Endothelial cell of umbilical vein (primary cell): ENCODE measurements around the gene CAMTA1. TPM values are rescaled to one million over a fixed set of nuclear protein-coding genes. Genes with fewer than 3 reads are reported as not detected.

Source experiments
- BruUV-seq: library from RNA; stranded (reverse); fragments of 400-500 nt; replicated peaks from 2 replicates; lab custom pipeline; 2021; lab: Mats Ljungman, UMichigan
- CTCF ChIA-PET: fragments of 300-600, 350-600 bp; sonication (Branson Sonifier 250); formaldehyde crosslinking; loops from one replicate; lab custom pipeline; 2021; ENCODE audit warnings: antibody characterized with exemption, inconsistent platforms; lab: Charles Lee
- POLR2A ChIA-PET: fragments of 300-600, 350-600 bp; sonication (Branson Sonifier 250); formaldehyde crosslinking; loops from one replicate; lab custom pipeline; 2021; ENCODE audit warnings: antibody characterized with exemption, inconsistent platforms; lab: Charles Lee
- DNase-seq: peaks from one replicate; pipeline ENCODE4 v3.0.0-alpha.2; 2011; ENCODE audit warnings: low read depth, low spot score
- FAIRE-seq: peaks from 2 replicates; lab custom pipeline; 2011; peaks lifted over from hg19 to GRCh38; lab: Jason Lieb, UNC
- H2AFZ ChIP-seq: 2 replicates; pipeline ENCODE4 v1.6.0; 2012; ENCODE audit warnings: low read depth, low read length, control low read depth, inconsistent platforms
- H3K27ac ChIP-seq: 2 replicates; pipeline ENCODE4 v1.5.1; 2011; ENCODE audit warnings: low read depth, mild to moderate bottlenecking, control low read depth, low read length, moderate library complexity; ENCODE audit not compliant: insufficient read depth
- H3K27me3 ChIP-seq, 2 experiments: 2 replicates each; pipeline versions ENCODE4 v1.6.0 to v1.6.1; 2011; ENCODE audit warnings: low read length in 2 of 2, mixed read lengths in 1 of 2; ENCODE audit not compliant: control insufficient read depth in 2 of 2, insufficient read depth in 2 of 2
- H3K36me3 ChIP-seq, 2 experiments: 2 replicates in 1 of 2; 3 replicates in 1 of 2; pipeline ENCODE4 v1.5.1; 2011; ENCODE audit warnings: low read length in 2 of 2, mild to moderate bottlenecking in 1 of 2, moderate library complexity in 1 of 2; ENCODE audit not compliant: control insufficient read depth in 2 of 2, insufficient read depth in 2 of 2; ENCODE audit errors: extremely low read depth in 1 of 2
- H3K4me1 ChIP-seq: 3 replicates; pipeline ENCODE4 v1.5.1; 2011; ENCODE audit warnings: mild to moderate bottlenecking, low read length; ENCODE audit not compliant: control insufficient read depth, insufficient read depth; ENCODE audit errors: extremely low read depth
- H3K4me2 ChIP-seq: 2 replicates; pipeline ENCODE4 v1.6.1; 2011; ENCODE audit warnings: low read length, control low read depth, mixed read lengths; ENCODE audit not compliant: insufficient read depth
- H3K4me3 ChIP-seq, 3 experiments: fragments of 200-600 bp in 1 of 3; sonication (generic), shearing (Covaris generic) in 1 of 3; replicated peaks in 1 of 3; 2 replicates each; pipeline ENCODE4 v1.5.1; 2011 to 2016; ENCODE audit warnings: control low read depth in 3 of 3, low read length in 3 of 3, mild to moderate bottlenecking in 2 of 3, inconsistent platforms in 1 of 3, low read depth in 1 of 3, moderate library complexity in 1 of 3; ENCODE audit not compliant: insufficient read depth in 1 of 3
- H3K79me2 ChIP-seq: 2 replicates; pipeline ENCODE4 v1.6.0; 2012; ENCODE audit warnings: low read length, inconsistent platforms; ENCODE audit not compliant: control insufficient read depth, insufficient read depth
- H3K9ac ChIP-seq: replicated peaks from 2 replicates; pipeline ENCODE3; 2011; ENCODE audit warnings: low read length, control low read depth; ENCODE audit not compliant: insufficient read depth; ENCODE audit errors: extremely low read depth
- H3K9me1 ChIP-seq: replicated peaks from 3 replicates; pipeline ENCODE4 v1.6.0; 2011; ENCODE audit warnings: mild to moderate bottlenecking, low read length; ENCODE audit not compliant: control insufficient read depth, insufficient read depth; ENCODE audit errors: extremely low read depth
- H3K9me3 ChIP-seq: replicated peaks from 2 replicates; pipeline ENCODE4 v1.5.1; 2012; ENCODE audit warnings: low read length, inconsistent platforms; ENCODE audit not compliant: control insufficient read depth, insufficient read depth
- H4K20me1 ChIP-seq: replicated peaks from 2 replicates; pipeline ENCODE3; 2011; ENCODE audit warnings: mild to moderate bottlenecking, low read length; ENCODE audit not compliant: control insufficient read depth, insufficient read depth; ENCODE audit errors: extremely low read depth
- EZH2 ChIP-seq: IDR thresholded peaks from 2 replicates; pipeline ENCODE4 v1.6.1; 2012; ENCODE audit warnings: borderline replicate concordance, low read depth, mild to moderate bottlenecking, moderate library complexity, low read length, inconsistent platforms; ENCODE audit not compliant: severe bottlenecking
- FOS ChIP-seq: IDR thresholded peaks from 2 replicates; pipeline ENCODE4 v1.6.1; 2011; ENCODE audit warnings: mild to moderate bottlenecking, low read length, moderate library complexity, borderline replicate concordance; ENCODE audit not compliant: insufficient read depth
- GATA2 ChIP-seq: IDR thresholded peaks from 2 replicates; pipeline ENCODE4 v1.7.0; 2011; ENCODE audit warnings: low read depth, mild to moderate bottlenecking, moderate library complexity, mixed read lengths, low read length; ENCODE audit not compliant: insufficient read length, insufficient read depth
- JUN ChIP-seq: IDR thresholded peaks from 2 replicates; pipeline ENCODE4 v1.6.1; 2011; ENCODE audit warnings: borderline replicate concordance, low read depth; ENCODE audit not compliant: insufficient read length, insufficient read depth
- MYC ChIP-seq: IDR thresholded peaks from one replicate; pipeline ENCODE4 v1.6.1; 2011; ENCODE audit warnings: mild to moderate bottlenecking, low read depth, low read length
- POLR2A ChIP-seq: IDR thresholded peaks from 2 replicates; pipeline ENCODE4 v1.6.1; 2012; ENCODE audit warnings: low read depth, mild to moderate bottlenecking, control low read depth, low read length
- POLR2AphosphoS5 ChIP-seq: IDR thresholded peaks from 2 replicates; pipeline ENCODE4 v1.6.1; 2012; ENCODE audit warnings: low read depth, mild to moderate bottlenecking, control low read depth, low read length, moderate library complexity; ENCODE audit not compliant: insufficient read depth
- dilution Hi-C: fragments of 300-500 bp; cut with MboI; formaldehyde crosslinking; loops from one replicate; pipeline ENCODE4 v1.15.0; 2019; ENCODE audit warnings: low sequenced_read_pairs; ENCODE audit not compliant: extremely low pct_ligation_motif_present
- intact Hi-C: fragments of 100-400 bp; cut with micrococcal nuclease; formaldehyde crosslinking; loops from one replicate; pipeline ENCODE4 v1.10.0; 2022
- polyA plus RNA-seq, 4 experiments: library from polyadenylated mRNA; depleted of rRNA in 3 of 4; stranded (reverse) in 3 of 4; unstranded in 1 of 4; fragments of >200 nt; gene quantifications; 2 replicates each; pipeline versions ENCODE4 v1.2.1 to v1.2.3, GENCODE V29; 2011 to 2012; ENCODE audit warnings: missing spikeins in 1 of 4
- total RNA-seq: library from RNA; stranded (reverse); gene quantifications from 2 replicates; pipeline ENCODE4 v1.2.3, GENCODE V29; 2021
- TF ChIP-seq, protein P1 (sequence below): IDR thresholded peaks from 2 replicates; pipeline ENCODE4 v1.6.1; 2011; ENCODE audit not compliant: insufficient read depth, insufficient read length
- TF ChIP-seq, protein P2 (sequence below), 2 donors: IDR thresholded peaks; 1 replicate in 1 of 2; 2 replicates in 1 of 2; pipeline ENCODE4 v1.5.1; 2011; ENCODE audit warnings: low read length in 2 of 2, mild to moderate bottlenecking in 2 of 2, moderate library complexity in 2 of 2, control low read depth in 1 of 2, inconsistent platforms in 1 of 2, low read depth in 1 of 2; ENCODE audit not compliant: insufficient read depth in 1 of 2; ENCODE audit errors: extremely low read depth in 1 of 2

The CAMTA1 gene
- total and polyA plus RNA-seq, 2 donors (not counting 3 experiments of a cell fraction or from before 2014, with no cell fraction given) = 50.8 to 92.7 TPM

DNA sequence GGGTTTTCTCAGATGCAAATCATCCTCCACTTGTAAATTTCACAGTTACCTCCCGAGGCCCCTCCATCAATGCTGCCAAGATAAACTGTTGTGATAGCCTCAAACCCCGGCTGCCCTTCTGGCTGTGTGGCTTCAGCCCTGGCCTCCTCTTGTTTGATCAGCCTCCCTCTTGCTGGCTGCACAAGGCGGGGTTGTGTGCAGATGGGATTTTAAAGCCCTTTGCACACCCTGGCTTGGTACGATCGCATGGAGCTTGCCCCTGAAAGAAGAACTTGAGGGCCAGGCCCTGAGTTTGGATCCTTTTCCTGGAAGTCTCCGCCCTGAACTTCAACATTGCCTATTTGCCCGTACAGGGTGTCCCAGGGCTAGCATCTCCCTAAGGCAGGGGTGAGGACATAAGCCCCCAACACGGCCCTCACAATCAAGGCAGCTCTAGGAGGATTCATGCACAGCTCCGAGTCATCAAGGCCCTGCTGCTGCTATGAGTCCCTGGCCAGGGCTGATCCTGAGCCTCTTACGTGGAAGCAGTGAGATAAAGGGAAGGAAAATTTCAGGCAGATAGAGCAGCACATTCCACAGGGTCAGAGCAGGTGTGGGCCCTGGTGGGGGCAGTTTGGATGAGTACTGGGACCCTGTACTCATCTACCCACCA is 804.6 kb downstream of the CAMTA1 start:
- no peaks in the 10 kb centered on the region for H3K79me2 ChIP-seq
- no peak overlapping the region for H2AFZ ChIP-seq
- no peak for DNase-seq
- FAIRE-seq = no peak
- intact Hi-C loops (no loop called here), dilution Hi-C loops (no loop called here)
- H3K4me1 ChIP-seq = no peaks in the 10 kb centered on the region
- ChIA-PET CTCF (no interaction called here), POLR2A (no interaction called here)
- H3K9me3 ChIP-seq = no peaks in the 10 kb centered on the region
- TF ChIP-seq JUN = no peak
- TF ChIP-seq, protein P1, sequence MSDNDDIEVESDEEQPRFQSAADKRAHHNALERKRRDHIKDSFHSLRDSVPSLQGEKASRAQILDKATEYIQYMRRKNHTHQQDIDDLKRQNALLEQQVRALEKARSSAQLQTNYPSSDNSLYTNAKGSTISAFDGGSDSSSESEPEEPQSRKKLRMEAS = no peak
- TF ChIP-seq FOS = no peak
- TF ChIP-seq POLR2AphosphoS5 = no peak
- no peak for TF ChIP-seq EZH2
- no peak for TF ChIP-seq POLR2A
- no peak for TF ChIP-seq MYC
- TF ChIP-seq, protein P2, sequence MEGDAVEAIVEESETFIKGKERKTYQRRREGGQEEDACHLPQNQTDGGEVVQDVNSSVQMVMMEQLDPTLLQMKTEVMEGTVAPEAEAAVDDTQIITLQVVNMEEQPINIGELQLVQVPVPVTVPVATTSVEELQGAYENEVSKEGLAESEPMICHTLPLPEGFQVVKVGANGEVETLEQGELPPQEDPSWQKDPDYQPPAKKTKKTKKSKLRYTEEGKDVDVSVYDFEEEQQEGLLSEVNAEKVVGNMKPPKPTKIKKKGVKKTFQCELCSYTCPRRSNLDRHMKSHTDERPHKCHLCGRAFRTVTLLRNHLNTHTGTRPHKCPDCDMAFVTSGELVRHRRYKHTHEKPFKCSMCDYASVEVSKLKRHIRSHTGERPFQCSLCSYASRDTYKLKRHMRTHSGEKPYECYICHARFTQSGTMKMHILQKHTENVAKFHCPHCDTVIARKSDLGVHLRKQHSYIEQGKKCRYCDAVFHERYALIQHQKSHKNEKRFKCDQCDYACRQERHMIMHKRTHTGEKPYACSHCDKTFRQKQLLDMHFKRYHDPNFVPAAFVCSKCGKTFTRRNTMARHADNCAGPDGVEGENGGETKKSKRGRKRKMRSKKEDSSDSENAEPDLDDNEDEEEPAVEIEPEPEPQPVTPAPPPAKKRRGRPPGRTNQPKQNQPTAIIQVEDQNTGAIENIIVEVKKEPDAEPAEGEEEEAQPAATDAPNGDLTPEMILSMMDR (IDR thresholded peaks at IDR 0.05; ENCODE audit: extremely low read depth in 1 of 2, insufficient read depth in 1 of 2, low read depth in 1 of 2, low read length in 2 of 2) = no peak
- TF ChIP-seq GATA2 = no peak
- no peak overlapping the region for H3K4me3 ChIP-seq
- no peak overlapping the region for H3K4me2 ChIP-seq
- no peak overlapping the region for H3K9ac ChIP-seq
- no TSS peak for BruUV-seq
- H3K9me1 ChIP-seq = no peaks in the 10 kb centered on the region
- no peak overlapping the region for H3K27ac ChIP-seq
- no peaks in the 10 kb centered on the region for H3K27me3 ChIP-seq
- H4K20me1 ChIP-seq = no peaks in the 10 kb centered on the region
- no peaks in the 10 kb centered on the region for H3K36me3 ChIP-seq
